CD4-positive, alpha-beta T cell treated with Interleukin-17A for 1 hour (primary cell): ENCODE measurements around the gene ATG14.
"Not testable (repeated sequence)": the region's sequence is repeated elsewhere in the genome, so short reads cannot be mapped to it uniquely, and the experiment has no call there.

Source experiments
- DNase-seq: peaks from one replicate; pipeline ENCODE4 v3.0.0-alpha.2; 2020

Gene ATG14

GRCh38 chr14:55411426-55412389 is at the start of gene ATG14:
ATG14 (minus strand) TSS chr14:55411830; CDS start chr14:55411822, 8 bp downstream.
- DNase-seq = peak; percentile 80

GRCh38 chr14:55458800-55459515 is 47.3 kb upstream of the ATG14 start:
- no peak for DNase-seq

GRCh38 chr14:55457496-55457895 is 45.9 kb upstream of the ATG14 start:
- DNase-seq = no peak

- not testable (repeated sequence) for DNase-seq
Observed at GRCh38 chr14:55456411-55456810, 44.8 kb upstream of the ATG14 start.

GRCh38 chr14:55454264-55455002 is 42.8 kb upstream of the ATG14 start:
- DNase-seq = no peak

DNA sequence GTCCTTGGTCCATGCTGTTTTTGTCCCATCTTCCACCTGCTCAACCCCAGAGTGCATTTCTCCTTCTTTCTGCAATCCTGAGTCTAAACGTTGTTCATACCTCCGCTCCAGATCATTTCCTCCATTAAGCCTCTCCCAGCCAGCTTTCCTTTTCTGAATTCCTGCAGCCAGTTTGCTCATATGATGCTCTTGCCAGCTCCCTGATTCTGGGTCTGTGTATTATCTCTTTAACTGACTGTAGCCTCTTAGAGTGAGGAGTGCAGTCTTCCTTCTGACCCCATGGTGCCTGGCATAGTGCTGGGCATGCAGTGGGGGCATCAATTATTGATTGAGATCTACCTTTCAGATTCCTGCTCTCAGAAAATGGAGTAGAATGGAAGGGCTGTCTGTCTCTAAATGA is 40.3 kb upstream of the ATG14 start:
- DNase-seq = no peak

DNA sequence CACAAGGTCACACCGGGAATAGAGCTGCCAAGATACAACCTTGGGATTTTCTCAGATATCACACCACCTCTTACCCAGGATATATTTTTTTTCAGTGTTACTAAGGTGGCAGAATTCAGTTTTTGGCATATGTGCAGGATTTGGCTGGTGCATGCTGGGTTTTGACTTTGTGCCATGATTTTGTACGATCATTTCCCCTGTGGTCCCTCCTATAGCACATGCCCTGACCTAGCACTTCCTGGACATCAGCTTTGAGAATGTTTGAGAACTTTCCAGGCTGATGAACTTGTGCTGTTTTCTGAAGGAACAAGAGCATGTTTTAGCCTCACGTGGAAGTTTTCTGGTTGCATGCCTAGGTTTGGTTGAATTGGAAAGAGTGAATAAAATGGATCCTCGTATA is 39.8 kb upstream of the ATG14 start:
- DNase-seq = no peak

GRCh38 chr14:55450987-55451386 is 39.4 kb upstream of the ATG14 start:
- DNase-seq = no peak

- DNase-seq = no peak
Observed at GRCh38 chr14:55450539-55450938, 38.9 kb upstream of the ATG14 start.

GRCh38 chr14:55450124-55450523 is 38.5 kb upstream of the ATG14 start:
- no peak for DNase-seq

- no peak for DNase-seq
Observed at GRCh38 chr14:55449116-55449515, 37.5 kb upstream of the ATG14 start.

DNA sequence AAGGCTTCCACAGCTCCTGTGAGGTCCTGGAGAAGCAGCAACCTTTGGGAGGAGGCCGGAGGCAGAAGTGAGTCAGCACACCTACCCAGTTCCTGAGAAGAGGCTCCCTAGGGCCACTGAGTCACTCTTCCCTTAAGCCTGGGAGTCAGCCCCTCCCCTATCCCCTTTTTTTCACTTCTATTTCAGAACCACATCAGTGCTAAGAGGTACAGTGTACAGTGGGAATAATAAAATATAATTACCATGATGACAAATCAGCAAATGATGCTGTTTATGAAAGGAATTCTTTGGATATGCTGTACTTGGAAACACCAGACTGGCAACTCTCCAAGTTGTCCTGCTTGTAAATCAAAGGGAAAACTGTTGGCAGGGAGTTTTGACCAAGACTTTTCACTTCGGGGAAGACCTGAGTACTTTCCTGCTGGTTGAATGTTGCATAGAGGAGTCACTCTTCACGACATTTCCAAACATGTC is 36.5 kb upstream of the ATG14 start:
- no peak for DNase-seq

GRCh38 chr14:55446833-55447232 is 35.2 kb upstream of the ATG14 start:
- no peak for DNase-seq

DNA sequence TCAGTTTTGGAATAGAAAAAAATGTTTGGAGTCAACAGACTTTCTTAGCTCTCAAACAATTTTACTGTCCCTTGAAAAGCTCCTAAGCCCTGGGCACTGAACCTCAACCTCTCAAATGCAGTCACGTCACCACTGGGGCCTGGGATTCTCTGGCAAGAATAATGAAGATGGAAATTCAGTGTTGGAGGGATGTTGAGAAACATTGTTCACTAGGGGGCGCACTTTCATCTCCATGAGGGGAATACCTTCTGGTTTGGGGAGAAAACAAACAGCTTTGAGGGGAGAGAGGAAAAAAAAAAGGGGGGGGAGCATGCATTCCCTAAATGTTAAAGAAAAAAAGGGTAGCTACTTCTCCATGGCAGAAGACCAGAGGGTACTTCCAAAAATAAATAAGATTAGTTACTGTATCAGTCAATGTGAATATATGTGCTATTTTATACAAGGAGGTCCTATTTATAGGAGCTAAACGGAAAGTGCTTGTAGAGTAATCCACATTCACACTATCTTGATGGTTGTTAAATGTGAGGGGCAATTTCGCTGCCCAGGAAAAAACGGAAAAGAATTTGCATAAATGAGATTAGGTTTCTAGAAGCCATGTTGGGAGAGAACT is 34.6 kb upstream of the ATG14 start:
- DNase-seq = peak; percentile 65

DNA sequence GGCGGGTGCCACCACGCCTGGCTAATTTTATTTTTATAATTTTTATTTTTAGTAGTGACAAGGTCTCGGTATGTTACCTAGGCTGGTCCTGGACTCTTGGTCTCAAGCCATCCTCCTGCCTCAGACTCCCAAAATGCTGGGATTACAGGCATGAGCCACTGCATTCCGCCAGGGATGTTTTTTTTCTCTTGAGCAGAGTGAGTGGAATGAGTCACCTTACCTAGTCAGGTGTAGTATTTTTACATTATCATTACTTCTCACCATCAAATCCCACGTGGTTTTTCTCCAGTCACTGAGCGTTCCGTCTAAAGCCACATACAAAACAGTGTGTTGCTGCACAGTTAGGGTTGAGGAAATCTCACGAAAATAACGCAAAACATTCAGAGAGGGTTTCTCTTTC is 29.7 kb upstream of the ATG14 start:
- no peak for DNase-seq

- DNase-seq = no peak
Observed at GRCh38 chr14:55440385-55440784, 28.8 kb upstream of the ATG14 start, which contains the start of gene TBPL2. TBPL2 (minus strand) TSS chr14:55440616; CDS start chr14:55440449, 167 bp downstream.

- DNase-seq = peak; percentile 15
Observed at GRCh38 chr14:55438066-55438683, 26.5 kb upstream of the ATG14 start.

GRCh38 chr14:55436931-55437330 is 25.3 kb upstream of the ATG14 start:
- no peak for DNase-seq

GRCh38 chr14:55436519-55436918 is 24.9 kb upstream of the ATG14 start:
- DNase-seq = no peak

GRCh38 chr14:55434805-55435174 is 23.2 kb upstream of the ATG14 start:
- DNase-seq = no peak

- peak; percentile 28 for DNase-seq
Observed at GRCh38 chr14:55433880-55434804, 22.5 kb upstream of the ATG14 start.
